Occipital lobe (tissue), 2 donors: Measurements from ENCODE around the gene BCL2L1. TPM values are rescaled to one million over a fixed set of nuclear protein-coding genes. Genes with fewer than 3 reads are reported as not detected.
"Not testable (repeated sequence)": the region's sequence is repeated elsewhere in the genome, so short reads cannot be mapped to it uniquely, and the experiment has no call there.

Source experiments
- DNase-seq: peaks from one replicate; lab custom pipeline; 2025; lab: John Stamatoyannopoulos, UW
- total RNA-seq: library from RNA; depleted of rRNA; stranded (reverse); fragments of >200 nt; gene quantifications from one replicate; pipeline ENCODE4 v1.2.3, GENCODE V29; 2014

BCL2L1 gene
- total RNA-seq, 1 donor from 2014 or later: 42.6 TPM

- no peak for DNase-seq
Measured at GRCh38 chr20:31653561-31653960, 69.1 kb downstream of the BCL2L1 start.

- DNase-seq: no peak
Measured at GRCh38 chr20:31652917-31653396, 69.7 kb downstream of the BCL2L1 start.

GRCh38 chr20:31648104-31648503 lies 74.6 kb downstream of the BCL2L1 start:
- DNase-seq: not testable (repeated sequence)

- no peak for DNase-seq
Measured at GRCh38 chr20:31644701-31645100, 78.0 kb downstream of the BCL2L1 start.

GRCh38 chr20:31643522-31643921 lies 79.1 kb downstream of the BCL2L1 start:
- no peak for DNase-seq

- DNase-seq: no peak
Measured at GRCh38 chr20:31642837-31643236, 79.8 kb downstream of the BCL2L1 start.

- no peak for DNase-seq
Measured at GRCh38 chr20:31641391-31641790, 81.3 kb downstream of the BCL2L1 start.

GRCh38 chr20:31640259-31640658 lies 82.4 kb downstream of the BCL2L1 start:
- DNase-seq: no peak

GRCh38 chr20:31638816-31639215 lies 83.9 kb downstream of the BCL2L1 start:
- no peak for DNase-seq

GRCh38 chr20:31638317-31638716 lies 84.4 kb downstream of the BCL2L1 start:
- no peak for DNase-seq

- DNase-seq: no peak
Measured at GRCh38 chr20:31637660-31638059, 85.0 kb downstream of the BCL2L1 start, which contains the start of gene COX4I2. COX4I2 (plus strand) TSS chr20:31637912; CDS start chr20:31639018, 1,106 bp downstream.

- DNase-seq: no peak
Measured at GRCh38 chr20:31633339-31633914, 89.2 kb downstream of the BCL2L1 start.

GRCh38 chr20:31632548-31633338 lies 89.9 kb downstream of the BCL2L1 start:
- no peak for DNase-seq

GRCh38 chr20:31630187-31630790 lies 92.4 kb downstream of the BCL2L1 start:
- DNase-seq: no peak

- DNase-seq: not testable (repeated sequence)
Measured at GRCh38 chr20:31628057-31628456, 94.6 kb downstream of the BCL2L1 start.

- DNase-seq: not testable (repeated sequence)
Measured at GRCh38 chr20:31626534-31626933, 96.1 kb downstream of the BCL2L1 start.

GRCh38 chr20:31623123-31623505 lies 99.6 kb downstream of the BCL2L1 start:
- DNase-seq: not testable (repeated sequence)

- DNase-seq: no peak
Measured at GRCh38 chr20:31620246-31620645, 102.4 kb downstream of the BCL2L1 start.

GRCh38 chr20:31617432-31618104 lies 105.1 kb downstream of the BCL2L1 start:
- DNase-seq: no peak

- no peak for DNase-seq
Measured at GRCh38 chr20:31615416-31615815, 107.3 kb downstream of the BCL2L1 start.
